Renal cortex interstitium (tissue), 15 donors: ENCODE results near the gene TAS2R5. TPM values are rescaled to one million over a fixed set of nuclear protein-coding genes. Genes with fewer than 3 reads are reported as not detected.
A peak's percentile ranks its signal among the peaks of the same experiment; 100 is the strongest.
"Not testable (repeated sequence)": the region's sequence is repeated elsewhere in the genome, so short reads cannot be mapped to it uniquely, and the experiment has no call there.

Experiments
- DNase-seq, 11 donors: peaks; one replicate each; pipeline ENCODE4 v3.0.0-alpha.2; 2013; ENCODE audit warnings: low read depth in 9 of 11, low spot score in 4 of 11; ENCODE audit errors: extremely low read depth in 1 of 11
- long read RNA-seq, 16 experiments: transcript quantifications; one replicate each; lab custom pipeline, GENCODE V29; 2026
- polyA plus RNA-seq, 3 donors: library from polyadenylated mRNA; unstranded; fragments of 120-200 nt; gene quantifications; one replicate each; pipeline ENCODE4 v1.2.1, GENCODE V29; 2013; ENCODE audit not compliant: insufficient read length in 3 of 3

Gene TAS2R5, protein sequence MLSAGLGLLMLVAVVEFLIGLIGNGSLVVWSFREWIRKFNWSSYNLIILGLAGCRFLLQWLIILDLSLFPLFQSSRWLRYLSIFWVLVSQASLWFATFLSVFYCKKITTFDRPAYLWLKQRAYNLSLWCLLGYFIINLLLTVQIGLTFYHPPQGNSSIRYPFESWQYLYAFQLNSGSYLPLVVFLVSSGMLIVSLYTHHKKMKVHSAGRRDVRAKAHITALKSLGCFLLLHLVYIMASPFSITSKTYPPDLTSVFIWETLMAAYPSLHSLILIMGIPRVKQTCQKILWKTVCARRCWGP
- polyA plus RNA-seq = 1 to 10 TPM; 3.0 to 9.8 (median 3.4) TPM
- long read RNA-seq, donor 1 = 0 reads
- long read RNA-seq, donor 2 = 0 reads
- long read RNA-seq, donor 3, partial matches to known transcripts = 0 of 1 reads
- long read RNA-seq, donor 3, other reads (novel, unspliced or antisense) = 0 of 1 reads
- long read RNA-seq, donor 4, transcript TAS2R5-201 (1 exons, 1,151 nt) = major isoform, 7 of 7 reads
- long read RNA-seq, donor 4, partial matches to known transcripts = 0 of 7 reads
- long read RNA-seq, donor 4, other reads (novel, unspliced or antisense) = 0 of 7 reads
- long read RNA-seq, donor 5 = 0 reads
- long read RNA-seq, donor 6, partial matches to known transcripts = 0 of 1 reads
- long read RNA-seq, donor 6, other reads (novel, unspliced or antisense) = 0 of 1 reads
- long read RNA-seq, donor 7, partial matches to known transcripts = 0 of 1 reads
- long read RNA-seq, donor 7, other reads (novel, unspliced or antisense) = 0 of 1 reads
- long read RNA-seq, donor 8 = 0 reads
- long read RNA-seq, donor 9 = 0 reads
- long read RNA-seq, donor 10 = 0 reads
- long read RNA-seq, donor 11, partial matches to known transcripts = 0 of 2 reads
- long read RNA-seq, donor 11, other reads (novel, unspliced or antisense) = 0 of 2 reads
- long read RNA-seq, donor 12 = 0 reads
- long read RNA-seq, donor 13 = 0 reads
- long read RNA-seq, donor 14 = 0 reads
- long read RNA-seq, donor 15 = 0 reads
- long read RNA-seq, donor 16, partial matches to known transcripts = 0 of 4 reads
- long read RNA-seq, donor 16, other reads (novel, unspliced or antisense) = 0 of 4 reads

- no peak for DNase-seq
These were observed at the start of gene TAS2R5 for GRCh38 chr7:141789917-141790316. Gene TAS2R5, plus strand, starts transcription at chr7:141790217. Its CDS starts 145 bp downstream, at chr7:141790362.

DNA sequence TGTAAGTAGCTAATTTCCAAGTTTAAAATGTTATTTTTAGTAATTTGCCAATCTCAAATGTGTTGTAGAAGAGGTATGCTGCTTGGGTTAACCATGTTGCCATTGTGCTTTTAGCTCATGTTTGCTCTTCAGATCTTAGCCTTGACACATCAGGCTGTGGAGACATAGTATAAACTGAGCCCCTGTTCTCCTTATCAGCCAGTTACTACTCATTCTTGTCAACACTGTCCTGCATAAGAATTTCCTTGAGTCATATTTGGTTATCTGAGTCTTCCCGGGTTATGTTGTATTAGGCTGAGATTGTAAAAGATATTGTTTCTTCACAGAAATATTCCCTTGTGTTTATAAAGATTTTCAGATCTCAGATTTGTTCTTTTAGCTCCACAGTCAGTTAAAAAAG, 47.8 kb upstream of the TAS2R5 start:
- DNase-seq = no peak

DNA sequence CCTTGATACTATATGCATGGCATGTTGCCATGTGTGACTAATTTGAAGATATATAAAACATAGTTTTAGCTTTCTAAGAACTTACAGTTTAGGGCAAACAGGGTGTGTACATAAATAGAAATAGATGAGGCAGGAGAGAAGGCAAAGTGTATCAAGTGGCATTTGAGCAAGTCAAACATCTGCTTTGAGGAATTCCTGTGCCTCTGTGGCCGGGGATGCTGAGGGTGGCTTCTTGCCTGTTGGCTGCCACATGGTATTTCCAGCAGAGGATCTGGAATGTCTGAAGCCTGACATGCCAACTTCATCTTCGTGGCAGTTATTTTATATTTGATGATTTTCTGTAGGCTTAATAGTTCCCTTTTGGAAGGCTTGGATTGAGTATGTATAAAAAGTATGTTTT, 45.9 kb upstream of the TAS2R5 start:
- DNase-seq = no peak

DNA sequence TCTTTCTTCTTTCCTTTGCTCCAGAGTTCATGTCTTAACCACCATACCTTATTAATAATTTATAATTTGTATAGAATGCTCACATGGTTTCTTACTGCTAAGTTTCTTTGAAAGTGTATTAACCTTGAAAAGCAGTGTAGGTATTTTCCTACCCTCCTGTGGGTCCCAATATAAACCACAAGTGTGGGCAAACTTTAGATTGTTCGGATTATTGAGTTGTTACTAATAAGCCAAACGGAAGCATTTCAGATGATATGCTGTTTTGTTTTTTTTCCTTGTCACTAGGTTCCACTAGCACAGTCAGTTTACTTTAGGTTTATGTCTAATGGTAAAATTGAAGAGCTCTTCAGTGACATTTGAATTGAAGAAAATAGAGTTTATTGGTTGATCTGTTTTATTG, 41.6 kb upstream of the TAS2R5 start:
- DNase-seq = no peak

DNA sequence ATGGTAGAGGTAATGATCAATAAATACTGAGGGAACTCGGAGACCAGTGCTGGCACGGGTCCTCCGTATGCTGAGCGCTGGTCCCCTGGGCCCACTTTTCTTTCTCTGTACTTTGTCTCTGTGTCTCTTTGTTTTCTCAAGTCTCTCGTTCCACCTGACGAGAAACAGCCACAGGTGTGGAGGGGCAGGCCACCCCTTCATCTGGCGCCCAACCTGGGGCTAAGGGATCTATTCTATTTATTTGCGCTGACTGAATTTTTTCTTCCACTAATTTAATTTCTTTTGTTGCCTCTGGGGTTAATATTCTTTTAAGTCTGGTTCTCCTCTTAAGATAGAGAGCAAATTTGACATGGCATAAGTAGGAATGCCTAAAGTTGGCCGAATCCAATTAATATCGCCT, 38.1 kb upstream of the TAS2R5 start:
- not testable (repeated sequence) for DNase-seq

- no peak for DNase-seq
These were observed 37.4 kb upstream of the TAS2R5 start for GRCh38 chr7:141752634-141753033.

- DNase-seq = no peak
These were observed 35.1 kb upstream of the TAS2R5 start for GRCh38 chr7:141754939-141755338.

GRCh38 chr7:141763797-141764196, 26.2 kb upstream of the TAS2R5 start, which contains the start of gene TAS2R3:
Gene TAS2R3, plus strand, starts transcription at chr7:141764097. Its CDS starts 62 bp downstream, at chr7:141764159.
- no peak for DNase-seq

- not testable (repeated sequence) for DNase-seq
These were observed 19.9 kb upstream of the TAS2R5 start for GRCh38 chr7:141770083-141770583.

DNA sequence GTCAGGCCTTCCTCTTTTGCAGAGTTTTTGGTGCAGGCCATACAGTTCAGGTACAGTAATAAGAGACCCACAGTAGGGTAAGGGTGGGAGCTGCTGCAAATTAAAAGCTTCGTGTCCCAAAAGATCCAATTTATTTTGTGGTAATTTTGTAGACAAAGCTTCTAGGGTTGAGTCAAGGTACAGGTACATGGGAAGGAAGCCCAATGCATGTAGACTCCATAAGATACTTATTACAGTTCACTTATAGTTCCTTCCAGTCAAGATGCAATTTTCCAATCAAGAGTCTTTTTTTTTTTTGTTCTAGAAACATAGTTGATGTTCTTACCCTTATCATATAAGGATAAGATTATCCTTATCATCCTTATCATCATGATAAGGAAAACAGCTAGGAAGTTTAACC, 13.6 kb upstream of the TAS2R5 start, which contains the start of gene TAS2R4:
TSS of gene TAS2R4 (plus strand) at position 301 of the 400 bp plus-strand sequence. CDS start 1,815 bp downstream, outside the sequence.
- DNase-seq = no peak

- DNase-seq = peak; percentile 4 to 31 (median 13)
These were observed 4.1 kb upstream of the TAS2R5 start for GRCh38 chr7:141785706-141786552.

- DNase-seq = no peak
These were observed 1.7 kb upstream of the TAS2R5 start for GRCh38 chr7:141788296-141788695.

GRCh38 chr7:141792526-141792925, 2.5 kb downstream of the TAS2R5 start:
- DNase-seq = no peak

DNA sequence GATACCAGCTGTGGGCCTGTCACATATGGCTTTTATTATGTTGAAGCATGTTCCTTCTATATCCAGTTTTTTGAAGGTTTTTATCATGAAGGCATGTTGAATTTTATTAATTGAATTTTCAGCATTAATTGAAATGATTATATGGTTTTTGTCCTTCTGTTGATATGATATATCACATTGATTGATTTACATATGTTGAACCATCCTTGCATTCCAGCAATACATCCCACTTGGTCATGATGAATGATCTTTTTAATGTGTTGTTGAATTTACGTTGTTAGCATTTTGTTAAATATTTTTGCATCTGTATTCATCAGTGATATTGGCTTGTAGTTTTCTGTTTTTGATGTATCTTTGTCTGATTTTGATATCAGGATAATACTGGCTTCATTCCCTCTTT, 30.1 kb downstream of the TAS2R5 start:
- DNase-seq = no peak

DNA sequence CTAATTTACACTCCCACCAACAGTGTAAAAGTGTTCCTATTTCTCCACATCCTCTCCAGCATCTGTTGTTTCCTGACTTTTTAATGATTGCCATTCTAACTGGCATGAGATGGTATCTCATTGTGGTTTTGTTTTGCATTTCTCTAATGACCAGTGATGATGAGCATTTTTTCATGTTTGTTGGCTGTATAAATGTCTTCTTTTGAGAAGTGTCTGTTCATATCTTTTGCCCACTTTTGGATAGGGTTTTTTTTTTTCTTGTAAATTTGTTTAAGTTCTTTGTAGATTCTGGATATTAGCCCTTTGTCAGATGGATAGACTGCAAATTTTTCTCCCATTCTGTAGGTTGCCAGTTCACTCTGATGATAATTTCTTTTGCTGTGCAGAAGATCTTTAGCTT, 32.4 kb downstream of the TAS2R5 start:
- DNase-seq = not testable (repeated sequence)

GRCh38 chr7:141837683-141838082, 47.7 kb downstream of the TAS2R5 start:
- DNase-seq = no peak

- no peak for DNase-seq
These were observed 48.6 kb downstream of the TAS2R5 start for GRCh38 chr7:141838581-141838980.

GRCh38 chr7:141839256-141839655, 49.2 kb downstream of the TAS2R5 start:
- DNase-seq = no peak
